ENCODE data around the gene OR5M11.
"Not testable (repeated sequence)": the region's sequence is repeated elsewhere in the genome, so short reads cannot be mapped to it uniquely, and the experiment has no call there.

OR5M11 gene

DNA sequence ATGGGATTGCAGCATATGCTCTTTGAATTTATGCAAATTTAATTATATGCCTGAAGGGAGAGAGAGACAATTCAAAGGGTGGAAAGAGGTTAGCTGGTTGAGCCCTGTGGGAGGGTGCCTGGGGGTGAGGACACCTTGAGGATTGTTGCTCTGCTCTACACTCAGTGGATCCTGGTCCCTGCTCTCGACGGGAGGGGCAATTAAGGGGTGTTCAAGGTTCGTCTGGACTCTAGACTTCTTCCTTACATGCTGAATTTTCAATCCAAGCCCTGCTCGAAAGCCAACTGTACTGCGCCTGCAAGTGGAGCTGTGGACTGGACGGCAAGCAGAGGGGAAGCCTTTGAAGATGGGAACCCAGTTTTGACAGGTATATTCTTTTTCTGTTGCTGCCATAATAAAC lies 15.5 kb upstream of the OR5M11 start:
- no peak for ATAC-seq
- TF ChIP-seq ZC3H10 (CRISPR knock-in tag; IDR thresholded peaks at IDR 0.05) (no peak), PATZ1 (CRISPR knock-in tag; IDR thresholded peaks at IDR 0.05; ENCODE audit: borderline replicate concordance) (no peak), ESRRG (CRISPR knock-in tag; IDR thresholded peaks at IDR 0.05) (no peak), ZNF565 (CRISPR knock-in tag; conservative IDR thresholded peaks at IDR 0.05; ENCODE audit: low read depth) (no peak), PPARA (CRISPR knock-in tag; IDR thresholded peaks at IDR 0.05; ENCODE audit: borderline replicate concordance) (no peak), OSR1 (CRISPR knock-in tag; IDR thresholded peaks at IDR 0.05) (no peak), ZNF8 (CRISPR knock-in tag; IDR thresholded peaks at IDR 0.05) (no peak), RARB (CRISPR knock-in tag; IDR thresholded peaks at IDR 0.05) (no peak)
- TF ChIP-seq, protein P1, sequence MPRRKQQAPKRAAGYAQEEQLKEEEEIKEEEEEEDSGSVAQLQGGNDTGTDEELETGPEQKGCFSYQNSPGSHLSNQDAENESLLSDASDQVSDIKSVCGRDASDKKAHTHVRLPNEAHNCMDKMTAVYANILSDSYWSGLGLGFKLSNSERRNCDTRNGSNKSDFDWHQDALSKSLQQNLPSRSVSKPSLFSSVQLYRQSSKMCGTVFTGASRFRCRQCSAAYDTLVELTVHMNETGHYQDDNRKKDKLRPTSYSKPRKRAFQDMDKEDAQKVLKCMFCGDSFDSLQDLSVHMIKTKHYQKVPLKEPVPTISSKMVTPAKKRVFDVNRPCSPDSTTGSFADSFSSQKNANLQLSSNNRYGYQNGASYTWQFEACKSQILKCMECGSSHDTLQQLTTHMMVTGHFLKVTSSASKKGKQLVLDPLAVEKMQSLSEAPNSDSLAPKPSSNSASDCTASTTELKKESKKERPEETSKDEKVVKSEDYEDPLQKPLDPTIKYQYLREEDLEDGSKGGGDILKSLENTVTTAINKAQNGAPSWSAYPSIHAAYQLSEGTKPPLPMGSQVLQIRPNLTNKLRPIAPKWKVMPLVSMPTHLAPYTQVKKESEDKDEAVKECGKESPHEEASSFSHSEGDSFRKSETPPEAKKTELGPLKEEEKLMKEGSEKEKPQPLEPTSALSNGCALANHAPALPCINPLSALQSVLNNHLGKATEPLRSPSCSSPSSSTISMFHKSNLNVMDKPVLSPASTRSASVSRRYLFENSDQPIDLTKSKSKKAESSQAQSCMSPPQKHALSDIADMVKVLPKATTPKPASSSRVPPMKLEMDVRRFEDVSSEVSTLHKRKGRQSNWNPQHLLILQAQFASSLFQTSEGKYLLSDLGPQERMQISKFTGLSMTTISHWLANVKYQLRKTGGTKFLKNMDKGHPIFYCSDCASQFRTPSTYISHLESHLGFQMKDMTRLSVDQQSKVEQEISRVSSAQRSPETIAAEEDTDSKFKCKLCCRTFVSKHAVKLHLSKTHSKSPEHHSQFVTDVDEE (CRISPR knock-in tag; IDR thresholded peaks at IDR 0.05) = no peak
- TF ChIP-seq, protein P2, sequence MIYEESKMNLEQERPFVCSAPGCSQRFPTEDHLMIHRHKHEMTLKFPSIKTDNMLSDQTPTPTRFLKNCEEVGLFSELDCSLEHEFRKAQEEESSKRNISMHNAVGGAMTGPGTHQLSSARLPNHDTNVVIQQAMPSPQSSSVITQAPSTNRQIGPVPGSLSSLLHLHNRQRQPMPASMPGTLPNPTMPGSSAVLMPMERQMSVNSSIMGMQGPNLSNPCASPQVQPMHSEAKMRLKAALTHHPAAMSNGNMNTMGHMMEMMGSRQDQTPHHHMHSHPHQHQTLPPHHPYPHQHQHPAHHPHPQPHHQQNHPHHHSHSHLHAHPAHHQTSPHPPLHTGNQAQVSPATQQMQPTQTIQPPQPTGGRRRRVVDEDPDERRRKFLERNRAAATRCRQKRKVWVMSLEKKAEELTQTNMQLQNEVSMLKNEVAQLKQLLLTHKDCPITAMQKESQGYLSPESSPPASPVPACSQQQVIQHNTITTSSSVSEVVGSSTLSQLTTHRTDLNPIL (CRISPR knock-in tag; IDR thresholded peaks at IDR 0.05; ENCODE audit: low read depth) = no peak
- TF ChIP-seq, protein P3, sequence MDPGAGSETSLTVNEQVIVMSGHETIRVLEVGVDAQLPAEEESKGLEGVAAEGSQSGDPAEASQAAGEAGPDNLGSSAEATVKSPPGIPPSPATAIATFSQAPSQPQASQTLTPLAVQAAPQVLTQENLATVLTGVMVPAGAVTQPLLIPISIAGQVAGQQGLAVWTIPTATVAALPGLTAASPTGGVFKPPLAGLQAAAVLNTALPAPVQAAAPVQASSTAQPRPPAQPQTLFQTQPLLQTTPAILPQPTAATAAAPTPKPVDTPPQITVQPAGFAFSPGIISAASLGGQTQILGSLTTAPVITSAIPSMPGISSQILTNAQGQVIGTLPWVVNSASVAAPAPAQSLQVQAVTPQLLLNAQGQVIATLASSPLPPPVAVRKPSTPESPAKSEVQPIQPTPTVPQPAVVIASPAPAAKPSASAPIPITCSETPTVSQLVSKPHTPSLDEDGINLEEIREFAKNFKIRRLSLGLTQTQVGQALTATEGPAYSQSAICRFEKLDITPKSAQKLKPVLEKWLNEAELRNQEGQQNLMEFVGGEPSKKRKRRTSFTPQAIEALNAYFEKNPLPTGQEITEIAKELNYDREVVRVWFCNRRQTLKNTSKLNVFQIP (CRISPR knock-in tag; IDR thresholded peaks at IDR 0.05; ENCODE audit: borderline replicate concordance, low read depth) = no peak

DNA sequence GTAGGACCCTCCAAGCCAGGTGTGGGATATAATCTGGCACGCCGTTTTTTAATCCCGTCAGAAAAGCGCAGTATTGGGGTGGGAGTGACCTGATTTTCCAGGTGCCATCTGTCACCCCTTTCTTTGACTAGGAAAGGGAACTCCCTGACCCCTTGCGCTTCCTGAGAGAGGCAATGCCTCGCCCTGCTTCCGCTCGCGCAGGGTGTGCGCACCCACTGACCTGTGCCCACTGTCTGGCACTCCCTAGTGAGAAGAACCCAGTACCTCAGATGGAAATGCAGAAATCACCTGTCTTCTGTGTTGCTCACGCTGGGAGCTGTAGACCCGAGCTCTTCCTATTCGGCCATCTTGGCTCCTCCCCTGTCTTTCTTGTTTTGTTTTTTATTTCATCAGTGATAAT lies 11.6 kb upstream of the OR5M11 start:
- ATAC-seq = not testable (repeated sequence)

DNA sequence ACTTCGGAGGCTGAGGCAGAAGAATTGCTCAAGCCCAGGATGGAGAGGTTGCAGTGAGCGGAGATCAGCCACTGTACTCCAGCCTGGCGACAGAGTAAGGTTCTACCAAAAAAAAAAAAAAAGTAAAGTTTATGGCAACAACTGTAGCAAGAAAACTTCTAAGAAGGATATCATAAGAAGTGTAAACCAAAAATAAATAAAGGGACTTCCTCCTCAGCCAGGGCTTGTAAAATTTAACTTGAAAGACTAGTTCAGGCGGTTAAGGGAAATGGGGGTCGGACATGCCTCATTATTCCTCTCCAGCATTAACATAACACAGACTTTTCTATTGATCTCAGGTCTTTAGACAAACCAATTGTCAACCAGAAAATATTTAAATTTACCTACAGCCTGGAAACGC lies 2.5 kb upstream of the OR5M11 start:
- ATAC-seq = no peak
- TF ChIP-seq ISL1 (CRISPR knock-in tag; IDR thresholded peaks at IDR 0.05) = no peak
- TF ChIP-seq SNAI2 (CRISPR knock-in tag; IDR thresholded peaks at IDR 0.05) = no peak
- TF ChIP-seq PPARA (CRISPR knock-in tag; IDR thresholded peaks at IDR 0.05; ENCODE audit: borderline replicate concordance) = no peak
- TF ChIP-seq BACH2 (CRISPR knock-in tag; IDR thresholded peaks at IDR 0.05; ENCODE audit: borderline replicate concordance) = no peak
- TF ChIP-seq ZNF565 (CRISPR knock-in tag; conservative IDR thresholded peaks at IDR 0.05; ENCODE audit: low read depth) = no peak
- TF ChIP-seq, protein P1 (CRISPR knock-in tag; IDR thresholded peaks at IDR 0.05) = no peak
- TF ChIP-seq ZC3H10 (CRISPR knock-in tag; IDR thresholded peaks at IDR 0.05) = no peak
- no peak for TF ChIP-seq ESRRG (CRISPR knock-in tag; IDR thresholded peaks at IDR 0.05)
- TF ChIP-seq ZNF8 (CRISPR knock-in tag; IDR thresholded peaks at IDR 0.05) = no peak
- TF ChIP-seq, protein P2 (CRISPR knock-in tag; IDR thresholded peaks at IDR 0.05; ENCODE audit: low read depth) = no peak
- no peak for TF ChIP-seq PATZ1 (CRISPR knock-in tag; IDR thresholded peaks at IDR 0.05; ENCODE audit: borderline replicate concordance)

All from SK-N-SH treated with all-trans-retinoic acid at 6 μM for 48 hours (cell line).